Right lobe of liver (tissue), 6 donors: ENCODE results near the gene S100A9. TPM values are rescaled to one million over a fixed set of nuclear protein-coding genes. Genes with fewer than 3 reads are reported as not detected.
A peak's percentile ranks its signal among the peaks of the same experiment; 100 is the strongest.

Source experiments
- ATAC-seq, 4 donors: fragments of 200-7000 bp; cut with Tn5 transposase; one replicate each; pipeline ENCODE4 v1.9.1; 2020; ENCODE audit warnings: mild to moderate bottlenecking in 4 of 4, moderate library complexity in 4 of 4
- DNase-seq, 3 donors: peaks; one replicate each; pipeline ENCODE4 v3.0.0-alpha.2; 2020
- H3K27ac ChIP-seq, 3 donors: fragments of 200-600 bp; one replicate each; pipeline ENCODE4 v1.8.0; 2022
- H3K27me3 ChIP-seq, 2 donors: fragments of 200-600 bp; one replicate each; pipeline ENCODE4 v1.8.0; 2022
- H3K36me3 ChIP-seq, 4 donors: fragments of 200-600 bp; sonication (generic) in 1 of 4; one replicate each; pipeline versions ENCODE4 v1.5.1 to v1.8.0; 2017 to 2022; ENCODE audit warnings: control low read depth in 1 of 4
- H3K4me1 ChIP-seq, 4 donors: fragments of 200-600 bp; sonication (generic) in 1 of 4; one replicate each; pipeline versions ENCODE4 v1.5.1 to v1.8.0; 2017 to 2022; ENCODE audit warnings: control low read depth in 1 of 4
- H3K4me3 ChIP-seq, 3 donors: fragments of 200-600 bp; one replicate each; pipeline ENCODE4 v1.8.0; 2022
- H3K9me3 ChIP-seq, 4 donors: fragments of 200-600 bp; sonication (generic) in 1 of 4; one replicate each; pipeline versions ENCODE4 v1.5.1 to v1.8.0; 2017 to 2022; ENCODE audit warnings: control low read depth in 1 of 4
- POLR2A ChIP-seq: fragments of 450-650 bp; IDR thresholded peaks from one replicate; pipeline ENCODE4 v1.6.1; 2017; ENCODE audit warnings: antibody characterized with exemption, mild to moderate bottlenecking
- WGBS: methylation state at CpG from one replicate; pipeline ENCODE4 v1.1.6; 2018; ENCODE audit warnings: low coverage, low lambda C conversion rate; ENCODE audit not compliant: insufficient coverage; ENCODE audit errors: missing lambda C conversion rate; 5-methylcytosine and 5-hydroxymethylcytosine counted together
- intact Hi-C, 2 donors: fragments of 100-400 bp; cut with DNase I; formaldehyde crosslinking; loops; one replicate each; pipeline versions ENCODE4 v1.11.2 to v1.14.1; 2022
- total RNA-seq, 6 experiments: library from RNA; depleted of rRNA in 2 of 6; stranded (reverse); fragments of >200 nt in 2 of 6; fragmentation: NEBNext Ultra II Directional in 3 of 6; extraction: Animal tissue kit (Norgen Biotek cat#: 25700) in 3 of 6; gene quantifications; one replicate each; pipeline versions ENCODE4 v1.1.0 to v1.2.4, GENCODE V29; 2016 to 2023
- TF ChIP-seq, protein P1 (sequence below), 4 donors: fragments of 200-600 bp in 3 of 4; fragments of 450-650 bp in 1 of 4; IDR thresholded peaks; one replicate each; pipeline versions ENCODE4 v1.5.1 to v1.8.0; 2016 to 2022; ENCODE audit warnings: antibody characterized with exemption in 4 of 4, mild to moderate bottlenecking in 2 of 4
- donor health status: DM: no; HTN: yes; CAD: no.
- donor health status: DM: no; HTN: no; CAD: no.
- donor health status: DM: no; HTN: no; CAD: no.
- donor health status: DM: no; HTN: yes; CAD: no.
- donor health status: DM: no; HTN: yes; CAD: no.

The S100A9 gene
- total RNA-seq, 6 experiments from 2014 or later: 34.3 to 96.8 (median 64.5) TPM

DNA sequence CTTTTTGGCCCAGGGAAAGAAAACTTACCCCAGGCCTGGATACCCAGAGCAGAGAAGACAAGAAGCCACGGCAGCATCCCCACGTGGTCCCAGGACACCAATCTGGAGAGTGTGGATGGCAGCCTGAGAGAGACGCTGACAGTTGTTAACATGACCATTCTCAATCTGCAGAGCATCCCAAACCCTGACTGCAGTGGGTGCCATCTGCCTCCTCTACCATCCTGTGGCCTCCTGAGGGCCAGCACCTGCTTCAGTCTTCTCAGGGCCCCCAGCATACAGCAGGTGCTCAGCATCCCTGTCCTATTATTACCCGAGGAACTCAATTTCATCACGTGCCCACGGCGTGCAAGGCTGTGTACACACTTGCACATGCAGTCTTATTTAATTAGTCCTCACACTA is 9.8 kb upstream of the S100A9 start:
- Histone ChIP-seq H3K27ac (no peak overlapping the region), H3K4me3 (no peak overlapping the region), H3K9me3 (no peaks in the 10 kb centered on the region), H3K27me3 (no peaks in the 10 kb centered on the region), H3K36me3 (no peaks in the 10 kb centered on the region), H3K4me1 (no peaks in the 10 kb centered on the region)
- ATAC-seq (no peak), DNase-seq (no peak)
- TF ChIP-seq, protein P1, sequence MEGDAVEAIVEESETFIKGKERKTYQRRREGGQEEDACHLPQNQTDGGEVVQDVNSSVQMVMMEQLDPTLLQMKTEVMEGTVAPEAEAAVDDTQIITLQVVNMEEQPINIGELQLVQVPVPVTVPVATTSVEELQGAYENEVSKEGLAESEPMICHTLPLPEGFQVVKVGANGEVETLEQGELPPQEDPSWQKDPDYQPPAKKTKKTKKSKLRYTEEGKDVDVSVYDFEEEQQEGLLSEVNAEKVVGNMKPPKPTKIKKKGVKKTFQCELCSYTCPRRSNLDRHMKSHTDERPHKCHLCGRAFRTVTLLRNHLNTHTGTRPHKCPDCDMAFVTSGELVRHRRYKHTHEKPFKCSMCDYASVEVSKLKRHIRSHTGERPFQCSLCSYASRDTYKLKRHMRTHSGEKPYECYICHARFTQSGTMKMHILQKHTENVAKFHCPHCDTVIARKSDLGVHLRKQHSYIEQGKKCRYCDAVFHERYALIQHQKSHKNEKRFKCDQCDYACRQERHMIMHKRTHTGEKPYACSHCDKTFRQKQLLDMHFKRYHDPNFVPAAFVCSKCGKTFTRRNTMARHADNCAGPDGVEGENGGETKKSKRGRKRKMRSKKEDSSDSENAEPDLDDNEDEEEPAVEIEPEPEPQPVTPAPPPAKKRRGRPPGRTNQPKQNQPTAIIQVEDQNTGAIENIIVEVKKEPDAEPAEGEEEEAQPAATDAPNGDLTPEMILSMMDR (IDR thresholded peaks at IDR 0.05): no peak
- no peak for TF ChIP-seq POLR2A
- intact Hi-C loops: loop anchor here in 1 of 2 donors (5.0 kb wide), 1 partner anchor 144 kb away; no protein-coding TSS in a partner anchor
- WGBS: 44% methylated on average over 5 of the region's 7 CpGs

DNA sequence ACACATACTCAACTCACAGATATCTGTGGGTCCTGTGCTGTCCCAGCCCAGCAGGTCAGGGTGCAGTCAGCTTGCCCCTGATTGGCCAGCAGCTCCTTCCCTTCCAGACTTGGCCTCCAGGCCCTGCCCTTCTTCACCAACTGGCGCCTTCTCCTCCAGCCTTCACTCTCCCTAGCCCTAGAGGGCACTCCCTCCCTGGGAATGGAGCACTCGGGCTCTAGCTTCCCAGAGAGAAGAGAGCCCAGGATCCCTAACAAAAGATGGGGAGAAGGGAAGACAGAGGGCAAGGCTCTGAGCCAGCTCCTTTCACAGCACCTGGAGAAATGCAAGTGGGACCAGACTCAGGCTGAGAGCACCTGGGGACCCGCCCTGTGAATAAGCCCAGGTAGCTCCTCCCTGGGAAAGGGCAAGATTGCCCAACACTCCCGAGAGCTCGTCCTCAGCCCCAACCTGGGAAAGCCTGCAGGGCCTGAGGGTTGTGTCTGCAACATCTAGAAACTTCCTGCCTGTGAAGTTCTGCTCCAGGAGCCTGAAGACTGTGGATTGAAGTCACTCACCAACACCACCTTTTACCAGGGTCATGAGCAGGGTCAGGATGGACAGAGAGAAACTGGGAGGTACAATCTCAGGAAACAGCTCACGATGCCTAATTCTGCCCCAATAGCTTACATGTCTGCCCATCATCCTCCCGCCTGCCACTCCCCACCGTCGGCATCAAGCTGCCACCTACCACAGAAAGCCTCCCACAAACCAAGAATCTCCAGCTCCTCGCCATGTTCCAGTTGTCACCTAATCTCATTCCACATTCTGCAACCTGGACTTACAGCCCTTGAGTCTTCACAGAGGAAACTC is 8.9 kb upstream of the S100A9 start, which contains the start of gene PGLYRP4:
Gene PGLYRP4 (minus strand): TSS at position 331 of the 852 bp plus-strand sequence. CDS start 909 bp downstream, outside the sequence.
- intact Hi-C loops: loop anchor here in 1 of 2 donors (5.0 kb wide), 1 partner anchor 144 kb away; no protein-coding TSS in a partner anchor
- WGBS: 35% methylated on average over 6 of the region's 10 CpGs
- no peaks in the 10 kb centered on the region for H3K27me3 ChIP-seq
- ATAC-seq: no peak
- H3K9me3 ChIP-seq: no peaks in the 10 kb centered on the region
- no peak for DNase-seq
- H3K36me3 ChIP-seq: no peaks in the 10 kb centered on the region
- no peak within 1 kb of the TSS for H3K27ac ChIP-seq
- no peak within 1 kb of the TSS for H3K4me3 ChIP-seq
- H3K4me1 ChIP-seq: no peaks in the 10 kb centered on the region
- TF ChIP-seq, protein P1 (IDR thresholded peaks at IDR 0.05): no peak
- no peak for TF ChIP-seq POLR2A

DNA sequence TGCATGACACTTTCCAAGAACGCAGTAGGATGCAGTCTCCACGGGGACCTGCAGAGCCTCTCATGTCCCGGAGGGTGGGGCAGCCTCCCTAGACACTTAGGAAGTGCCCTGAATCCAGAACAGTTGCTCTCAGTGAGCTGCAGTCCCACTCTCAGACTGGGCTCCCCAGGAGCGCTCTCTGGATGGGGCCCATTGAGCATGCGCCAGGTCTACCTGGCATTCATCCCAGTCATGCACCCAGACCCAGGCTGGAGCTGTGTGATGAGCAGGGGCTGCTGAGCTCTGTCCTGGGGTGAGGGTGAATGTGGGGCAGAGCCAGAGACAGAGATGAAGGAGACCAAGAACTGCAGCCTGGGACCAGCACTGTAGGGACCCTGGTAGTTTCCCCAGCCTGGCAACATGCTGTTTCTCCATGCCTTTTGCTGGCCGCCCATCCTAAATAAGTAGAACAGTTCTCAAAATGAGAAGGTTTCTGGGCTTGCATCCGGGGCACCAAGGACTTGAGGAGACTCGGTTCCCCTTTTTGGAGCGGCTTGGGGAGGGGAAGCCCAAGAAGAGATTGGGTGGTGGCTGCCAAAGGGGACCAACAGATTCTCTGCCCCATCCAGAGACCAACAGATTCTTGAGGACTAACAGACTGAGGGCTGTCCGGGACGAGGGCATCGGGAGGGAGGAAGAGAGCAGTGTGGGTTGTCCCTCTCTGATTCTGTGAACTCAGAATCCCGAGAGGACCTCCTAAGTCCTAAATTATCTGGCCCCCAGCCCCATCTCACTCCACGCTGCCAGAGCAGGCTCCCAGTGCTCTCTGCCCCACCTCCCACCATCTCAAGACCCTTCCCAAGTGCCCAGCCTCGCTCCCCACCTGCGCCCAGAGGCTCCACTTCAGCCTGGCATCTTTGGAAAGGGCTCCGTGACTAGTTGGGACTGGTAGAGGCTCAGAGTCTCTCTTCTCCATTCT is 8.0 kb upstream of the S100A9 start:
- Histone ChIP-seq H3K4me1 (no peaks in the 10 kb centered on the region), H3K27me3 (no peaks in the 10 kb centered on the region), H3K36me3 (no peaks in the 10 kb centered on the region), H3K27ac (no peak overlapping the region), H3K4me3 (no peak overlapping the region), H3K9me3 (no peaks in the 10 kb centered on the region)
- WGBS: 26% methylated on average over 6 of the region's 17 CpGs
- peak in 1 of 3 donors; percentile 40 for DNase-seq
- ATAC-seq: no peak
- intact Hi-C loops: loop anchor here (5.0 to 10.0 kb wide), 2 partner anchors 55 to 143 kb away; no protein-coding TSS in a partner anchor
- TF ChIP-seq, protein P1 (IDR thresholded peaks at IDR 0.05): no peak
- no peak for TF ChIP-seq POLR2A

DNA sequence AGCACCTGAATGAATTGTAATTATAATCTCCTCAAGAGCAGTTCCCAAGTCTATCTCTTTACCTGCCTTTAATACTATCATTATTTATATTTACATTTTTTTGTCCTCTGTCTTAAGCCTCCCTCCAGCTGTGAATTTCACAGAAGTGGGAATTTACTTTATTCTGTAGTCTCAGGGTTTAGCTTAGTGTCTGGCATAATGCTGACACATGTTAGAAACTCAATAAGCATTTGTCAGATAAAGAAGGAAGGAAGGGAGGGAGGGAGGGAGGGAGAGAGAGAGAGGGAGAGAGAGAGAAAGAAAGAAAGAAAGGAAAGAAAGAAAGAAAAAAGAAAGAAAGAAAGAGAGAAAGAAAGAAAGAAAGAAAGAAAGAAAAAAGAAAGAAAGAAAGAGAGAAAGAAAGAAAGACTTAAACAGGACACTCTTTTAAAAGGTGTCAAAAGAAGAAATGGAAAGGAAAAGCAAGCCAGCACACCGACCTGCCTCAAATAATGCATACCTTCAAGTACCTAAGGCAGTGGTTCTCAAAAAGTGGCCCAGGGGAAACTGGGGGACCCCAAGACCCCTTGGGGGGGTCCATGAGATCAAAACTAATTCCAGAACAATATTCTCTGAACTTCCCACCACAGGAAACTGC is 7.2 kb upstream of the S100A9 start:
- no peak for TF ChIP-seq POLR2A
- TF ChIP-seq, protein P1 (IDR thresholded peaks at IDR 0.05): no peak
- no peaks in the 10 kb centered on the region for H3K36me3 ChIP-seq
- no peaks in the 10 kb centered on the region for H3K27me3 ChIP-seq
- 6% methylated on average over 1 of the region's 1 CpG for WGBS
- ATAC-seq (no peak), DNase-seq (peak in 1 of 3 donors; percentile 5)
- H3K4me1 ChIP-seq: no peaks in the 10 kb centered on the region
- H3K4me3 ChIP-seq: no peak overlapping the region
- H3K27ac ChIP-seq: no peak overlapping the region
- intact Hi-C loops: loop anchor here in 1 of 2 donors (5.0 to 10.0 kb wide), 2 partner anchors 54 to 142 kb away; no protein-coding TSS in a partner anchor
- no peaks in the 10 kb centered on the region for H3K9me3 ChIP-seq
